GM12878 (cell line): Measurements from ENCODE around the gene DGKA. TPM values are rescaled to one million over a fixed set of nuclear protein-coding genes. Genes with fewer than 3 reads are reported as not detected.

Experiments
- BACH1 ChIP-seq: fragments of 450-650 bp; IDR thresholded peaks from 2 replicates; pipeline ENCODE4 v1.6.1; 2017; ENCODE audit warnings: mild to moderate bottlenecking, borderline replicate concordance
- BRCA1 ChIP-seq: IDR thresholded peaks from 2 replicates; pipeline ENCODE4 v1.6.1; 2011; ENCODE audit warnings: low read depth, low read length, improper control_type of control experiment
- CBFB ChIP-seq: IDR thresholded peaks from 2 replicates; pipeline ENCODE4 v1.6.1; 2016; ENCODE audit warnings: antibody characterized with exemption, low read depth
- CHD2 ChIP-seq: IDR thresholded peaks from 2 replicates; pipeline ENCODE4 v1.6.1; 2011; ENCODE audit warnings: low read depth, low read length, improper control_type of control experiment, borderline replicate concordance
- CHD4 ChIP-seq: fragments of 200-600 bp; sonication (generic); IDR thresholded peaks from 2 replicates; pipeline ENCODE4 v1.6.1; 2016; ENCODE audit warnings: mild to moderate bottlenecking
- CTCF ChIP-seq, 3 experiments: IDR thresholded peaks in 2 of 3; conservative IDR thresholded peaks in 1 of 3; 2 replicates each; pipeline ENCODE4 v1.5.1; 2011; ENCODE audit warnings: low read depth in 3 of 3, low read length in 3 of 3, mild to moderate bottlenecking in 3 of 3, control low read depth in 2 of 3, moderate library complexity in 2 of 3, inconsistent platforms in 1 of 3, mixed read lengths in 1 of 3; ENCODE audit not compliant: control insufficient read depth in 2 of 3, insufficient read depth in 1 of 3; ENCODE audit errors: extremely low read depth in 1 of 3
- DPF2 ChIP-seq: fragments of 450-650 bp; IDR thresholded peaks from 2 replicates; pipeline ENCODE4 v1.6.1; 2017; ENCODE audit warnings: mild to moderate bottlenecking
- FOXM1 ChIP-seq: IDR thresholded peaks from 2 replicates; pipeline ENCODE4 v1.6.1; 2012; ENCODE audit warnings: low read depth, mild to moderate bottlenecking, inconsistent platforms, low read length, moderate library complexity
- IKZF1 ChIP-seq: fragments of 450-650 bp; conservative IDR thresholded peaks from 2 replicates; pipeline ENCODE4 v1.6.1; 2017; ENCODE audit warnings: antibody characterized with exemption, mild to moderate bottlenecking
- MXI1 ChIP-seq: fragments of 150-350 bp; IDR thresholded peaks from 2 replicates; pipeline ENCODE4 v1.6.1; 2011; ENCODE audit warnings: low read depth, mild to moderate bottlenecking, inconsistent platforms, low read length, improper control_type of control experiment
- NBN ChIP-seq: fragments of 450-650 bp; IDR thresholded peaks from 2 replicates; pipeline ENCODE4 v1.6.1; 2016
- PKNOX1 ChIP-seq: fragments of 450-650 bp; IDR thresholded peaks from 2 replicates; pipeline ENCODE4 v1.6.1; 2016; ENCODE audit warnings: mild to moderate bottlenecking
- POLR2AphosphoS2 ChIP-seq: IDR thresholded peaks from 2 replicates; pipeline ENCODE4 v1.6.1; 2011; ENCODE audit warnings: low read depth, mild to moderate bottlenecking, low read length, improper control_type of control experiment, moderate library complexity
- RAD21 ChIP-seq: IDR thresholded peaks from 2 replicates; pipeline ENCODE4 v1.6.1; 2011; ENCODE audit warnings: mild to moderate bottlenecking, low read depth, low read length, moderate library complexity; ENCODE audit not compliant: insufficient read depth
- RAD51 ChIP-seq: fragments of 450-650 bp; IDR thresholded peaks from 2 replicates; pipeline ENCODE4 v1.6.1; 2016; ENCODE audit warnings: moderate library complexity, mild to moderate bottlenecking, inconsistent platforms
- RBBP5 ChIP-seq: fragments of 200-600 bp; sonication (generic); conservative IDR thresholded peaks from 2 replicates; pipeline ENCODE4 v1.6.1; 2016
- RFX5 ChIP-seq: IDR thresholded peaks from 2 replicates; pipeline ENCODE4 v1.6.1; 2011; ENCODE audit warnings: low read depth, low read length, improper control_type of control experiment
- RUNX3 ChIP-seq: IDR thresholded peaks from 2 replicates; pipeline ENCODE4 v1.6.1; 2012; ENCODE audit warnings: low read length, inconsistent platforms
- SMC3 ChIP-seq: IDR thresholded peaks from 2 replicates; pipeline ENCODE4 v1.6.1; 2011; ENCODE audit warnings: low read length, improper control_type of control experiment, borderline replicate concordance
- TARDBP ChIP-seq: IDR thresholded peaks from 2 replicates; pipeline ENCODE4 v1.6.1; 2016; ENCODE audit warnings: borderline replicate concordance
- TBL1XR1 ChIP-seq: IDR thresholded peaks from 2 replicates; pipeline ENCODE4 v1.6.1; 2012; ENCODE audit warnings: low read depth, low read length, improper control_type of control experiment
- TCF3 ChIP-seq: IDR thresholded peaks from 2 replicates; pipeline ENCODE4 v1.6.1; 2012; ENCODE audit warnings: low read depth, mild to moderate bottlenecking, low read length, borderline replicate concordance; ENCODE audit not compliant: insufficient read depth
- ZBTB33 ChIP-seq: fragments of 450-650 bp; IDR thresholded peaks from 2 replicates; pipeline ENCODE4 v1.6.1; 2017; ENCODE audit warnings: mild to moderate bottlenecking
- ZNF24 ChIP-seq: fragments of 450-650 bp; IDR thresholded peaks from 2 replicates; pipeline ENCODE4 v1.6.1; 2017; ENCODE audit warnings: antibody characterized with exemption, mild to moderate bottlenecking
- ZNF274 ChIP-seq: IDR thresholded peaks from one replicate; pipeline ENCODE4 v1.8.0; 2011; ENCODE audit not compliant: insufficient read length, insufficient read depth
- polyA plus RNA-seq, 11 experiments: library from polyadenylated mRNA; depleted of rRNA in 4 of 11; unstranded in 6 of 11; stranded (reverse) in 5 of 11; fragments of >200 nt; fragmentation: Nextera tagmentation in 4 of 11; fragmentation: Illumina TruSeq in 1 of 11; extraction: Ambion mirVana in 4 of 11; extraction: Trizol in 1 of 11; gene quantifications; 1 replicate in 1 of 11; 2 replicates in 10 of 11; pipeline versions ENCODE4 v1.2.1 to v1.2.3, GENCODE V29; 2011 to 2016; ENCODE audit warnings: inconsistent platforms in 2 of 11, missing spikeins in 2 of 11, low read depth in 1 of 11
- total RNA-seq, 4 experiments: library from RNA; depleted of rRNA in 3 of 4; stranded (reverse); fragments of >200 nt in 3 of 4; fragmentation: Illumina TruSeq in 1 of 4; extraction: Trizol in 1 of 4; gene quantifications; 2 replicates each; pipeline versions ENCODE4 v1.2.1 to v1.2.3, GENCODE V29; 2013 to 2021
- TF ChIP-seq, protein P1 (sequence below): IDR thresholded peaks from 2 replicates; pipeline ENCODE4 v1.6.1; 2011; ENCODE audit warnings: low read depth, mild to moderate bottlenecking, low read length, moderate library complexity, borderline replicate concordance; ENCODE audit errors: extremely low read depth
- TF ChIP-seq, protein P2 (sequence below): fragments of 450-650 bp; IDR thresholded peaks from 2 replicates; pipeline ENCODE4 v1.6.1; 2017; ENCODE audit warnings: borderline replicate concordance

The DGKA gene
- total and polyA plus RNA-seq, 10 of the 15 experiments (the other 5 are each of a cell fraction or from before 2014, with no cell fraction given), result 14.0 to 65.5 (median 37.1) TPM

DNA sequence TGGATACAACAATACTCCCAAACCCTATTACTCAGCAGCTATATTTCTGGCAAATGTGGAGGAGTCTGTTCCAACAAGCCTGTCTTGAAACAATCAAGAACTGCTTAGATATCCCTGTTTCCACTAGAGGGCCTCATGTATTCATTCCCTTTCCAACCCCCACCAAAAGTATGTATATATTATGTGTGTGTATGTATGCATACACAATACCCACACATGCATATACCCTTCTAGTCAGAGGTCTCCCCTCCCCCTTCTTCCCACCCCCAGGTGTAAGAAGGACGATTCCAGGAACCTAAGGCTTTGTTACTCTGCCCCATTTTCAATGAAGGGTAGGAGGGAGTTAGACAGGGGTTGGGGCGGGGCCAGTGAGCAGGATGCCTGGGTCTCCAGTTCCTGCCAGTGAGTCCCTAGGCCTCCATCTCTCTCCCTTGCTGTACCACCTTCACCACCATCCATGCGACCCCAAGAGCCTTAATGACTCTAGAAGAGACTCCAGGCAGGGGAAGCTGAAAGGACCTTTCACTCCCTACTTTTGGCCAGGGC lies at the start of gene DGKA (continued):
- TF ChIP-seq CHD2, result peak; percentile 22; the same call in 1 of the 2 replicates
- no peak for TF ChIP-seq NBN
- TF ChIP-seq BRCA1, result no peak
- no peak for TF ChIP-seq CHD4
- TF ChIP-seq BACH1, result no peak
- TF ChIP-seq ZNF24, result no peak
- TF ChIP-seq ZNF274, result no peak
- no peak; the same call in 1 of the 2 replicates for TF ChIP-seq RUNX3
- no peak for TF ChIP-seq POLR2AphosphoS2
- TF ChIP-seq PKNOX1, result no peak
- TF ChIP-seq, protein P1, sequence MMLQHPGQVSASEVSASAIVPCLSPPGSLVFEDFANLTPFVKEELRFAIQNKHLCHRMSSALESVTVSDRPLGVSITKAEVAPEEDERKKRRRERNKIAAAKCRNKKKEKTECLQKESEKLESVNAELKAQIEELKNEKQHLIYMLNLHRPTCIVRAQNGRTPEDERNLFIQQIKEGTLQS, result no peak
- no peak for TF ChIP-seq RAD51
- no peak for TF ChIP-seq CBFB
- TF ChIP-seq ZBTB33, result no peak
- TF ChIP-seq RAD21, result peak; percentile 39; the same call in 1 of the 2 replicates
- TF ChIP-seq IKZF1, result peak; percentile 27; the same call in 1 of the 2 replicates
- peak; percentile 46; the same call in 1 of the 2 replicates for TF ChIP-seq SMC3
- no peak for TF ChIP-seq TBL1XR1
- TF ChIP-seq CTCF (IDR thresholded peaks at IDR 0.05 in 2 of 3, conservative IDR thresholded peaks at IDR 0.05 in 1 of 3; ENCODE audit: control insufficient read depth in 2 of 3, extremely low read depth in 1 of 3, insufficient read depth in 1 of 3, low read depth in 3 of 3, low read length in 3 of 3), result peak; percentile 60 to 69 (median 61)
- no peak for TF ChIP-seq MXI1
- TF ChIP-seq RBBP5, result no peak
- TF ChIP-seq RFX5, result no peak
- TF ChIP-seq DPF2, result no peak
- TF ChIP-seq TARDBP, result no peak
- TF ChIP-seq, protein P2, sequence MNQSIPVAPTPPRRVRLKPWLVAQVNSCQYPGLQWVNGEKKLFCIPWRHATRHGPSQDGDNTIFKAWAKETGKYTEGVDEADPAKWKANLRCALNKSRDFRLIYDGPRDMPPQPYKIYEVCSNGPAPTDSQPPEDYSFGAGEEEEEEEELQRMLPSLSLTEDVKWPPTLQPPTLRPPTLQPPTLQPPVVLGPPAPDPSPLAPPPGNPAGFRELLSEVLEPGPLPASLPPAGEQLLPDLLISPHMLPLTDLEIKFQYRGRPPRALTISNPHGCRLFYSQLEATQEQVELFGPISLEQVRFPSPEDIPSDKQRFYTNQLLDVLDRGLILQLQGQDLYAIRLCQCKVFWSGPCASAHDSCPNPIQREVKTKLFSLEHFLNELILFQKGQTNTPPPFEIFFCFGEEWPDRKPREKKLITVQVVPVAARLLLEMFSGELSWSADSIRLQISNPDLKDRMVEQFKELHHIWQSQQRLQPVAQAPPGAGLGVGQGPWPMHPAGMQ, result no peak
- peak; percentile 49; the same call in 1 of the 2 replicates for TF ChIP-seq FOXM1
- no peak for TF ChIP-seq TCF3
